Measurements from ENCODE around the gene FBXO2.
"Not testable (repeated sequence)": the region's sequence is repeated elsewhere in the genome, so short reads cannot be mapped to it uniquely, and the experiment has no call there.

Gene FBXO2

GRCh38 chr1:11617741-11618140, 36.5 kb downstream of the FBXO2 start:
- TF ChIP-seq POLR2A (IDR thresholded peaks at IDR 0.05; ENCODE audit: low read depth, low read length) (no peak), TAF1 (IDR thresholded peaks at IDR 0.05; ENCODE audit: borderline replicate concordance, low read depth, low read length) (no peak), POLR2AphosphoS5 (IDR thresholded peaks at IDR 0.05; ENCODE audit: low read depth, low read length) (no peak)
- DNase-seq (ENCODE audit: insufficient read length), result no peak
- no peak for FAIRE-seq

- DNase-seq (ENCODE audit: insufficient read length) (no peak), FAIRE-seq (no peak)
- TF ChIP-seq POLR2AphosphoS5 (IDR thresholded peaks at IDR 0.05; ENCODE audit: low read depth, low read length) (no peak), POLR2A (IDR thresholded peaks at IDR 0.05; ENCODE audit: low read depth, low read length) (no peak), TAF1 (IDR thresholded peaks at IDR 0.05; ENCODE audit: borderline replicate concordance, low read depth, low read length) (no peak)
Measured at GRCh38 chr1:11617314-11617713, 36.9 kb downstream of the FBXO2 start.

GRCh38 chr1:11616766-11617165, 37.5 kb downstream of the FBXO2 start:
- no peak for DNase-seq (ENCODE audit: insufficient read length)
- TF ChIP-seq TAF1 (IDR thresholded peaks at IDR 0.05; ENCODE audit: borderline replicate concordance, low read depth, low read length), result no peak
- no peak for TF ChIP-seq POLR2A (IDR thresholded peaks at IDR 0.05; ENCODE audit: low read depth, low read length)
- no peak for TF ChIP-seq POLR2AphosphoS5 (IDR thresholded peaks at IDR 0.05; ENCODE audit: low read depth, low read length)
- no peak for FAIRE-seq

GRCh38 chr1:11615090-11615489, 39.1 kb downstream of the FBXO2 start:
- FAIRE-seq, result no peak
- no peak for DNase-seq (ENCODE audit: insufficient read length)
- TF ChIP-seq POLR2AphosphoS5 (IDR thresholded peaks at IDR 0.05; ENCODE audit: low read depth, low read length) (no peak), POLR2A (IDR thresholded peaks at IDR 0.05; ENCODE audit: low read depth, low read length) (no peak), TAF1 (IDR thresholded peaks at IDR 0.05; ENCODE audit: borderline replicate concordance, low read depth, low read length) (no peak)

GRCh38 chr1:11613347-11613746, 40.9 kb downstream of the FBXO2 start:
- FAIRE-seq (no peak), DNase-seq (ENCODE audit: insufficient read length) (no peak)
- TF ChIP-seq TAF1 (IDR thresholded peaks at IDR 0.05; ENCODE audit: borderline replicate concordance, low read depth, low read length), result no peak
- TF ChIP-seq POLR2A (IDR thresholded peaks at IDR 0.05; ENCODE audit: low read depth, low read length), result no peak
- no peak for TF ChIP-seq POLR2AphosphoS5 (IDR thresholded peaks at IDR 0.05; ENCODE audit: low read depth, low read length)

GRCh38 chr1:11611638-11612327, 42.4 kb downstream of the FBXO2 start:
- DNase-seq (ENCODE audit: insufficient read length), result no peak
- no peak for FAIRE-seq

GRCh38 chr1:11610629-11611180, 43.5 kb downstream of the FBXO2 start:
- FAIRE-seq, result no peak

More at GRCh38 chr1:11611638-11612327, 42.4 kb downstream of the FBXO2 start:
- TF ChIP-seq POLR2A (IDR thresholded peaks at IDR 0.05; ENCODE audit: low read depth, low read length) (no peak), TAF1 (IDR thresholded peaks at IDR 0.05; ENCODE audit: borderline replicate concordance, low read depth, low read length) (no peak), POLR2AphosphoS5 (IDR thresholded peaks at IDR 0.05; ENCODE audit: low read depth, low read length) (no peak)

GRCh38 chr1:11609378-11609777, 44.9 kb downstream of the FBXO2 start:
- not testable (repeated sequence) for FAIRE-seq; DNase-seq (ENCODE audit: insufficient read length)

More at GRCh38 chr1:11610629-11611180, 43.5 kb downstream of the FBXO2 start:
- DNase-seq (ENCODE audit: insufficient read length), result no peak
- TF ChIP-seq TAF1 (IDR thresholded peaks at IDR 0.05; ENCODE audit: borderline replicate concordance, low read depth, low read length), result no peak
- TF ChIP-seq POLR2AphosphoS5 (IDR thresholded peaks at IDR 0.05; ENCODE audit: low read depth, low read length), result no peak
- TF ChIP-seq POLR2A (IDR thresholded peaks at IDR 0.05; ENCODE audit: low read depth, low read length), result no peak

- FAIRE-seq; DNase-seq (ENCODE audit: insufficient read length): not testable (repeated sequence)
Measured at GRCh38 chr1:11608596-11609130, 45.6 kb downstream of the FBXO2 start.

GRCh38 chr1:11606775-11607174, 47.5 kb downstream of the FBXO2 start:
- no peak for DNase-seq (ENCODE audit: insufficient read length)
- TF ChIP-seq POLR2A (IDR thresholded peaks at IDR 0.05; ENCODE audit: low read depth, low read length) (no peak), TAF1 (IDR thresholded peaks at IDR 0.05; ENCODE audit: borderline replicate concordance, low read depth, low read length) (no peak), POLR2AphosphoS5 (IDR thresholded peaks at IDR 0.05; ENCODE audit: low read depth, low read length) (no peak)

GRCh38 chr1:11602981-11603380, 51.2 kb downstream of the FBXO2 start:
- no peak for TF ChIP-seq TAF1 (IDR thresholded peaks at IDR 0.05; ENCODE audit: borderline replicate concordance, low read depth, low read length)
- no peak for TF ChIP-seq POLR2A (IDR thresholded peaks at IDR 0.05; ENCODE audit: low read depth, low read length)
- no peak for TF ChIP-seq POLR2AphosphoS5 (IDR thresholded peaks at IDR 0.05; ENCODE audit: low read depth, low read length)
- no peak for FAIRE-seq
- no peak for DNase-seq (ENCODE audit: insufficient read length)

More at GRCh38 chr1:11606775-11607174, 47.5 kb downstream of the FBXO2 start:
- FAIRE-seq, result no peak

GRCh38 chr1:11602424-11602823, 51.8 kb downstream of the FBXO2 start:
- no peak for TF ChIP-seq TAF1 (IDR thresholded peaks at IDR 0.05; ENCODE audit: borderline replicate concordance, low read depth, low read length)
- no peak for FAIRE-seq
- DNase-seq (ENCODE audit: insufficient read length), result no peak
